ENCODE measurements around the gene RNF208. TPM values are rescaled to one million over a fixed set of nuclear protein-coding genes. Genes with fewer than 3 reads are reported as not detected.

RNF208 gene
- total RNA-seq, 2 experiments from 2014 or later, result 2.1 to 2.7 TPM

DNA sequence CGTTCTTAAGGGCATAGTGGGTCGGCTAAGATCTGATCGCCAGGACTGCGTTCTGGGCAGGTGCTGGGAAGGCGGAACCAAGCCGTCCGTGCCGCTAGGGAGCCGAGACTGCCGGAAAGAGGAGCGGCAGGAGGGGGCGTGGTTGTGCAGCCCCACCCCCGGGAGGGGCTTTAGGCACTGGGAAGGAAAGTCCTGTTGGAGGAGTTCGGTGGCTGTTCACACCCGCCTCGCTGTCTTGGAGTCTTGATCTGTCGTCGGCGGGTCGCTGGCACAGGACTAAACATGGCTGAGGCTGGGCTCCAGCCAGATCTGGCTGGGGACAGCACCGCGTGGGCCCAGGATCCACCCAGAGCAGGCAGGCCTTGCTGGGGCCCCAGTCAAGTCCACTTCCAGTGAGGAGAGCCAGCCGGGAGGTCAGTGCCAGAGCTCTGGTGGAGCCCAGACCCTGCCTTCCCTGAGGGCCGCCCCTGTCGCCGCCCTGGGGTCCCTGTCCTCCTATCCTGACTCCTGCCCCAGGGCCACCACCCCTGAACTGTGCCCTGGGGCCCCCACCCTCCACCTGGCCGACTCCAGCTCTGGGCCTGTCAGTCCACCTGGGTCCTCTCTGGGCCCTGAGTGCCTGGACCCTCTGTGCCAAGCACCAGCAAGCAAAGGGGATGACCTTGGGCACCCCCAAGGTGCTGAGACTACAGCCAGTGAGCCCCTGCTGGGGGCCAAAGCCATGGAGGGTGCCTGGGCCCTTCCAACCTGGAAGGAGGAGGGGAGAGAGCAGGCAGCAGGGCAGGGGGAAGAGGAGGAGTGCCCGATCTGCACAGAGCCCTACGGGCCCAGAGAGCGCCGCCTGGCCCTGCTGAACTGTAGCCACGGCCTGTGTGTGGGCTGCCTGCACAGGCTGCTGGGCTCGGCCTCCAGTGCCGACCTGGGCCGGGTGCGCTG is 4.5 kb downstream of the RNF208 start:
- CTCF ChIA-PET, result interaction anchor here (0.6 to 1.1 kb wide), 2 partner anchors 22 to 191 kb away, joined by 3 to 5 read pairs; no protein-coding TSS in a partner anchor
- no peaks in the 10 kb centered on the region for H3K9me3 Mint-ChIP-seq
- no peaks in the 10 kb centered on the region for H3K27me3 Mint-ChIP-seq
- H3K27ac Mint-ChIP-seq, result no peak overlapping the region
- no peak for DNase-seq
- H3K36me3 Mint-ChIP-seq (ENCODE audit: low read depth), result peaks cover 5% of the 10 kb centered on the region
- peaks cover 2% of the 10 kb centered on the region for H3K4me1 Mint-ChIP-seq
- POLR2A ChIA-PET, result no interaction called here
- H3K4me3 Mint-ChIP-seq, result no peak overlapping the region

- no peak overlapping the region for H3K4me3 Mint-ChIP-seq
- DNase-seq, result no peak
- ChIA-PET CTCF (interaction anchor here (0.6 to 1.2 kb wide), 4 partner anchors 10 to 355 kb away, joined by 3 to 4 read pairs (median 4); partner anchors contain the start of genes NDOR1, RNF224 and TMEM203), POLR2A (no interaction called here)
- no peak overlapping the region for H3K27ac Mint-ChIP-seq
- H3K9me3 Mint-ChIP-seq, result no peaks in the 10 kb centered on the region
- peaks cover 5% of the 10 kb centered on the region for H3K36me3 Mint-ChIP-seq (ENCODE audit: low read depth)
- peaks cover 2% of the 10 kb centered on the region for H3K4me1 Mint-ChIP-seq
- no peaks in the 10 kb centered on the region for H3K27me3 Mint-ChIP-seq
These were observed 5.7 kb downstream of the RNF208 start for GRCh38 chr9:137216188-137216965.

GRCh38 chr9:137215196-137215986 is 6.6 kb downstream of the RNF208 start:
- Mint-ChIP-seq H3K4me1 (no peaks in the 10 kb centered on the region), H3K36me3 (ENCODE audit: low read depth) (peaks cover 5% of the 10 kb centered on the region), H3K27me3 (no peaks in the 10 kb centered on the region), H3K9me3 (no peaks in the 10 kb centered on the region), H3K4me3 (no peak overlapping the region), H3K27ac (no peak overlapping the region)
- ChIA-PET CTCF (interaction anchor here (0.9 to 1.4 kb wide), 3 partner anchors 9 to 23 kb away, joined by 3 to 4 read pairs (median 3); partner anchors contain the start of genes NDOR1, RNF224 and TMEM203), POLR2A (no interaction called here)
- no peak for DNase-seq

GRCh38 chr9:137214620-137215019 is 7.4 kb downstream of the RNF208 start:
- ChIA-PET CTCF (interaction anchor here (1.0 to 1.4 kb wide), 2 partner anchors 22 kb away, joined by 3 read pairs; no protein-coding TSS in a partner anchor), POLR2A (no interaction called here)
- H3K4me3 Mint-ChIP-seq, result no peak overlapping the region
- no peaks in the 10 kb centered on the region for H3K4me1 Mint-ChIP-seq
- peaks cover 5% of the 10 kb centered on the region for H3K36me3 Mint-ChIP-seq (ENCODE audit: low read depth)
- DNase-seq, result no peak
- H3K27me3 Mint-ChIP-seq, result no peaks in the 10 kb centered on the region
- no peak overlapping the region for H3K27ac Mint-ChIP-seq
- H3K9me3 Mint-ChIP-seq, result no peaks in the 10 kb centered on the region

- Mint-ChIP-seq H3K36me3 (ENCODE audit: low read depth) (peaks cover 9% of the 10 kb centered on the region), H3K27ac (no peak overlapping the region), H3K9me3 (no peaks in the 10 kb centered on the region), H3K4me3 (no peak overlapping the region), H3K27me3 (no peaks in the 10 kb centered on the region), H3K4me1 (peaks cover 2% of the 10 kb centered on the region)
- ChIA-PET CTCF (interaction anchor here (1.0 kb wide), 2 partner anchors 13 to 23 kb away, joined by 3 read pairs; partner anchors contain the start of gene TPRN), POLR2A (no interaction called here)
- DNase-seq, result no peak
These were observed 8.6 kb downstream of the RNF208 start for GRCh38 chr9:137213160-137214060.

GRCh38 chr9:137212520-137212919 is 9.5 kb downstream of the RNF208 start:
- Mint-ChIP-seq H3K27me3 (no peaks in the 10 kb centered on the region), H3K9me3 (no peaks in the 10 kb centered on the region), H3K27ac (no peak overlapping the region), H3K4me3 (no peak overlapping the region), H3K4me1 (peaks cover 5% of the 10 kb centered on the region), H3K36me3 (ENCODE audit: low read depth) (peaks cover 10% of the 10 kb centered on the region)
- ChIA-PET POLR2A (no interaction called here), CTCF (interaction anchor here (0.6 kb wide), 1 partner anchor 93 kb away, joined by 3 read pairs; no protein-coding TSS in a partner anchor)
- DNase-seq, result no peak

DNA sequence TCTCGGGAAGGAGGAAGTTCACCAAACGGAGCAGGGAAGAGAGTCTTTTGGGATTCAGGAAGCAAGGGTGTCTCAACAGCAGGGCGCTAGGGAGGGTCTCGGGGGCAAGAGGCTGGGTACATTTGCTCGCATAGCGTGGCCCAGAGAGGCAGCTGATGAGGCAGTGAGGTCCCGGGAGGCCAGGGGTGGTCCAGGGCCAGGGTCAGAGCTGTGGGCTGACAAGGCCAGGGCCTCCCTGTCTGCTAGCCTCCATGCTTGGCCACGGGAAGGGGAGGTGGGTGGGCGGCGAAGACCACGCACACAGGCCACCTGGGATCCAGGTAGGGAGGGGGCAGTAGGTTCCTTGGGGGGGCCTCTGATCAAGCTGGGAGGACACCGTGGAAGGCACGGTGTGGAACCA is 10.5 kb downstream of the RNF208 start:
- H3K27me3 Mint-ChIP-seq, result no peaks in the 10 kb centered on the region
- H3K9me3 Mint-ChIP-seq, result no peaks in the 10 kb centered on the region
- DNase-seq, result no peak
- H3K36me3 Mint-ChIP-seq (ENCODE audit: low read depth), result peaks cover 16% of the 10 kb centered on the region
- peaks cover 15% of the 10 kb centered on the region for H3K4me1 Mint-ChIP-seq
- ChIA-PET POLR2A (no interaction called here), CTCF (no interaction called here)
- H3K4me3 Mint-ChIP-seq, result no peak overlapping the region
- no peak overlapping the region for H3K27ac Mint-ChIP-seq

- peak overlapping the region; percentile 93 for H3K4me3 Mint-ChIP-seq
- peaks cover 40% of the 10 kb centered on the region for H3K4me1 Mint-ChIP-seq
- ChIA-PET POLR2A (no interaction called here), CTCF (interaction anchor here (0.6 to 2.2 kb wide), 8 partner anchors 9 to 160 kb away, joined by 3 to 5 read pairs (median 3); partner anchors contain the start of genes ANAPC2, NPDC1, RNF224 and SSNA1)
- H3K36me3 Mint-ChIP-seq (ENCODE audit: low read depth), result peaks cover 20% of the 10 kb centered on the region
- H3K27ac Mint-ChIP-seq, result peak overlapping the region; percentile 95
- DNase-seq, result no peak
- no peaks in the 10 kb centered on the region for H3K27me3 Mint-ChIP-seq
- no peaks in the 10 kb centered on the region for H3K9me3 Mint-ChIP-seq
These were observed 15.4 kb downstream of the RNF208 start for GRCh38 chr9:137206602-137207001.

DNA sequence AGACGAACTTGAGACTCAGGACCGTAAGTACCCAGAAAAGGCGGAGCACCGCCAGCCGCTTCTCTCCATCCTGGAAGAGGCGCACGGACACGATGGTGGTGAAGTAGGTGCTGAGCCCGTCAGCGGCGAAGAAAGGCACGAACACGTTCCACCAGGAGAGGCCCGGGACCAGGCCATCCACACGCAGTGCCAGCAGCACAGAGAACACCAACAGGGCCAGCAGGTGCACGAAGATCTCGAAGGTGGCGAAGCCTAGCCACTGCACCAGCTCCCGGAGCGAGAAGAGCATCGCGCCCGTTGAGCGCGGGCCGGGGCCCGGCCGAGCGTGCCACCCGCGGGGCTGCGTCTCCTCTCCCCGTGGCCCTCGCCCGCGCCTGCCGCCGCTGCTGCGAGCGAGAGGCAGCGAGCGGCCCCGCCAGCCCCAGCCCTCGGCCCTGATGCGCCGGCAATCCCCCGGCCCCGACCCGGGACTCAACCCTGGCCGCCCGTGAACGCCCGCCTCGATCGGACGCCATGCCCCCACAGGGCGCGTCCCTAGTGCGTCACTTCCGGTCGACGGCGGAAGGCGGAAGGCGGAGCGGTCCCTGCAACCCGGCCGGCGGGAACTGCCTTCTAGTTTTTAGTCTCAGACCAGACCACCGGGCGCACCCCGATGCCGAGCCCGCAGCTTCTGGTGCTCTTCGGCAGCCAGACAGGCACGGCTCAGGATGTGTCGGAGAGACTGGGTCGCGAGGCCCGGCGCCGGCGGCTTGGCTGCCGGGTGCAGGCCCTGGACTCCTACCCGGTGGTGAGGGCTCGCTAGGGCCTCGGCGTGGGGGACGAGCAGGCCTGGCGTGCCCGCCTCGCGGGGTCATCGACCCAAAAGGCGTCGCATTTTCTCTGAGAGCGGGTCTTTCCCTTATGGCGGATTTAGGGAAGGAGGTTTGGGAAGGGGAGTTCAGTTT is 16.6 kb downstream of the RNF208 start, which contains the start of the genes NDOR1 and TMEM203:
NDOR1 (plus strand) TSS at position 575 of the 944 bp plus-strand sequence; CDS start at position 653, 78 bp downstream.
TMEM203 (minus strand) TSS at position 523 of the 944 bp plus-strand sequence; CDS start at position 289, 234 bp downstream.
- Mint-ChIP-seq H3K27ac (peak within 1 kb of the TSS; percentile 95), H3K36me3 (ENCODE audit: low read depth) (peaks cover 20% of the 10 kb centered on the region), H3K4me3 (peak within 1 kb of the TSS; percentile 93), H3K9me3 (no peaks in the 10 kb centered on the region), H3K27me3 (no peaks in the 10 kb centered on the region), H3K4me1 (peaks cover 48% of the 10 kb centered on the region)
- peak; percentile 95 for DNase-seq
- ChIA-PET CTCF (interaction anchor here (1.1 to 2.2 kb wide), 8 partner anchors 11 to 170 kb away, joined by 3 to 6 read pairs (median 4); partner anchors contain the start of genes ANAPC2, NPDC1 and SSNA1), POLR2A (interaction anchor here (1.2 kb wide), 1 partner anchor 17 kb away, joined by 4 read pairs; the partner anchor contains the start of genes ANAPC2 and SSNA1)

DNA sequence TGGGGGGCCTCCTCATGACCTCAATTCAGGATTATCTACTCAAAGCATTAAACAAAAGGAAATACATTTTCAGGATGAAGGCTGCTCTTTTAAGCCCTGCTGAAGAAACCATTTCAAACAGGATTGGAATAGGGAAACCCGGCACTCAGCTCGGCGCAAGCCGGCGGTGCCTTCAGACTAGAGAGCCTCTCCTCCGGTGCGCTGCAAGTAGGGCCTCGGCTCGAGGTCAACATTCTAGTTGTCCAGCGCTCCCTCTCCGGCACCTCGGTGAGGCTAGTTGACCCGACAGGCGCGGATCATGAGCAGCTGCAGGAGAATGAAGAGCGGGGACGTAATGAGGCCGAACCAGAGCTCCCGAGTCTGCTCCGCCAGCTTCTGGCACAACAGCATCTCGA is 17.3 kb downstream of the RNF208 start:
- Mint-ChIP-seq H3K9me3 (no peaks in the 10 kb centered on the region), H3K27ac (peak overlapping the region; percentile 95), H3K4me1 (peaks cover 48% of the 10 kb centered on the region), H3K27me3 (no peaks in the 10 kb centered on the region), H3K36me3 (ENCODE audit: low read depth) (peaks cover 20% of the 10 kb centered on the region), H3K4me3 (peak overlapping the region; percentile 93)
- POLR2A ChIA-PET, result interaction anchor here (1.2 kb wide), 1 partner anchor 16 kb away, joined by 4 read pairs; the partner anchor contains the start of genes ANAPC2 and SSNA1
- DNase-seq, result no peak
- CTCF ChIA-PET, result interaction anchor here (1.2 to 2.0 kb wide), 5 partner anchors 9 to 170 kb away, joined by 3 to 6 read pairs (median 5); no protein-coding TSS in a partner anchor

Data from activated CD4-positive, alpha-beta T cell treated with anti-CD3 and anti-CD28 coated beads, Interleukin-2, amount 10 ng/mL, durations not matched to agents 7 days and 5 days (primary cell).